OCI-LY3 (cell line): ENCODE measurements around the gene ARL14EP.

Source experiments
- H2AFZ ChIP-seq: fragments of 200-600, 300-600 bp; shearing (Covaris generic); 2 replicates; pipeline ENCODE4 v1.6.0; 2014; ENCODE audit warnings: antibody characterized with exemption, low read depth, low read length
- H3K27ac ChIP-seq: fragments of 200-600, 300-600 bp; sonication (generic); 2 replicates; pipeline ENCODE4 v1.5.1; 2014; ENCODE audit warnings: mild to moderate bottlenecking, low read length, moderate library complexity, mixed read lengths
- H3K27me3 ChIP-seq: fragments of 200-600, 300-600 bp; sonication (generic); 2 replicates; pipeline ENCODE4 v1.6.1; 2014; ENCODE audit warnings: low read depth, low read length, mixed read lengths
- H3K36me3 ChIP-seq: fragments of 200-600, 300-600 bp; sonication (generic); replicated peaks from 2 replicates; pipeline ENCODE3; 2014; ENCODE audit warnings: low read depth, low read length, mixed read lengths
- H3K4me1 ChIP-seq: fragments of 300-600, 200-600 bp; sonication (generic); 2 replicates; pipeline ENCODE4 v1.6.1; 2014; ENCODE audit warnings: low read length, mixed read lengths
- H3K4me2 ChIP-seq: fragments of 200-600, 300-600 bp; sonication (generic); 2 replicates; pipeline ENCODE4 v1.6.1; 2014; ENCODE audit warnings: low read length, mixed read lengths
- H3K4me3 ChIP-seq: fragments of 300-600, 200-600 bp; sonication (generic); 2 replicates; pipeline ENCODE4 v1.5.1; 2014; ENCODE audit warnings: antibody characterized with exemption, mild to moderate bottlenecking, low read length, moderate library complexity
- H3K79me2 ChIP-seq: fragments of 300-600, 200-600 bp; shearing (Covaris generic); 2 replicates; pipeline ENCODE4 v1.6.1; 2014; ENCODE audit warnings: mild to moderate bottlenecking, low read length, mixed read lengths
- H3K9ac ChIP-seq: fragments of 300-600, 200-600 bp; shearing (Covaris generic); 2 replicates; pipeline ENCODE4 v1.6.0; 2014; ENCODE audit warnings: mild to moderate bottlenecking, low read length, moderate library complexity
- H3K9me3 ChIP-seq: fragments of 200-600, 300-600 bp; shearing (Covaris generic); 2 replicates; pipeline ENCODE4 v1.6.1; 2014; ENCODE audit warnings: low read length, mixed read lengths; ENCODE audit not compliant: insufficient read depth
- H4K20me1 ChIP-seq: fragments of 200-600, 300-600 bp; sonication (generic); 2 replicates; pipeline ENCODE4 v1.6.1; 2016; ENCODE audit warnings: low read length, mixed read lengths; ENCODE audit not compliant: insufficient read depth
- EZH2phosphoT487 ChIP-seq: fragments of 200-600 bp; shearing (Covaris generic); IDR thresholded peaks from 2 replicates; pipeline ENCODE4 v1.6.1; 2018; ENCODE audit warnings: antibody characterized with exemption, mixed run types, low read depth
- TF ChIP-seq, protein P1 (sequence below): fragments of 200-600, 300-600 bp; sonication (generic); IDR thresholded peaks from 2 replicates; pipeline ENCODE4 v1.5.1; 2014; ENCODE audit warnings: antibody characterized with exemption, low read length, low read depth

ARL14EP gene

DNA sequence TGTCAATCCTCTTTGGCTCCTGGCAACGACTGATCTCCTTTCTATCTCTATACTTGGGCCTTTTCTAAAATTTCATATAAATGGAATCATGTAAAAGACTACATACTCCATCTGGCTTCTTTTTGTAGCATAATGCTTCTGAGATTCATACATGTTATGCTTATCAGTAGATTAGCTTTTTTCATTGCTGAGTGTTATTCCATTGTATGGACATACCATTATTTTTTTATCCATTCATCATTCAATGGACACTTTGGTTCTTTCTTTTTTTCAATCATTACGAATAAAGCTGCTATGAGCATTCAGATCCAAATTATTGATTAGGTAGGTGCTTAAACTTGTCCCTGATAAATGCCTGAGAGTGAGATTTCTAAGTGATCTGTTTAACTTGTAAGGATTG is 11.7 kb upstream of the ARL14EP start:
- TF ChIP-seq, protein P1, sequence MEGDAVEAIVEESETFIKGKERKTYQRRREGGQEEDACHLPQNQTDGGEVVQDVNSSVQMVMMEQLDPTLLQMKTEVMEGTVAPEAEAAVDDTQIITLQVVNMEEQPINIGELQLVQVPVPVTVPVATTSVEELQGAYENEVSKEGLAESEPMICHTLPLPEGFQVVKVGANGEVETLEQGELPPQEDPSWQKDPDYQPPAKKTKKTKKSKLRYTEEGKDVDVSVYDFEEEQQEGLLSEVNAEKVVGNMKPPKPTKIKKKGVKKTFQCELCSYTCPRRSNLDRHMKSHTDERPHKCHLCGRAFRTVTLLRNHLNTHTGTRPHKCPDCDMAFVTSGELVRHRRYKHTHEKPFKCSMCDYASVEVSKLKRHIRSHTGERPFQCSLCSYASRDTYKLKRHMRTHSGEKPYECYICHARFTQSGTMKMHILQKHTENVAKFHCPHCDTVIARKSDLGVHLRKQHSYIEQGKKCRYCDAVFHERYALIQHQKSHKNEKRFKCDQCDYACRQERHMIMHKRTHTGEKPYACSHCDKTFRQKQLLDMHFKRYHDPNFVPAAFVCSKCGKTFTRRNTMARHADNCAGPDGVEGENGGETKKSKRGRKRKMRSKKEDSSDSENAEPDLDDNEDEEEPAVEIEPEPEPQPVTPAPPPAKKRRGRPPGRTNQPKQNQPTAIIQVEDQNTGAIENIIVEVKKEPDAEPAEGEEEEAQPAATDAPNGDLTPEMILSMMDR, result no peak
- no peak for TF ChIP-seq EZH2phosphoT487
- H3K27me3 ChIP-seq, result no peaks in the 10 kb centered on the region
- 0 out of 2 replicates have a peak, but pooled peaks cover 5% of the 10 kb centered on the region for H3K4me1 ChIP-seq
- H3K27ac ChIP-seq, result no peak overlapping the region
- no peak overlapping the region for H3K4me2 ChIP-seq
- no peaks in the 10 kb centered on the region for H4K20me1 ChIP-seq
- no peak overlapping the region for H3K4me3 ChIP-seq
- H3K79me2 ChIP-seq, result no peaks in the 10 kb centered on the region
- no peak overlapping the region for H3K9ac ChIP-seq
- no peaks in the 10 kb centered on the region for H3K36me3 ChIP-seq
- no peaks in the 10 kb centered on the region for H3K9me3 ChIP-seq
- no peak overlapping the region for H2AFZ ChIP-seq

- H3K9ac ChIP-seq, result no peak overlapping the region
- no peak overlapping the region for H3K4me3 ChIP-seq
- no peak overlapping the region for H3K4me2 ChIP-seq
- H2AFZ ChIP-seq, result no peak overlapping the region
- H3K27me3 ChIP-seq, result no peaks in the 10 kb centered on the region
- TF ChIP-seq, protein P1, result no peak
- no peak for TF ChIP-seq EZH2phosphoT487
- H3K79me2 ChIP-seq, result no peaks in the 10 kb centered on the region
- no peaks in the 10 kb centered on the region for H3K9me3 ChIP-seq
- H3K4me1 ChIP-seq, result peaks cover 8% of the 10 kb centered on the region; the same call in 1 of the 2 replicates
- no peaks in the 10 kb centered on the region for H3K36me3 ChIP-seq
- H4K20me1 ChIP-seq, result no peaks in the 10 kb centered on the region
- no peak overlapping the region for H3K27ac ChIP-seq
Measured at GRCh38 chr11:30312243-30312642, 10.7 kb upstream of the ARL14EP start.

DNA sequence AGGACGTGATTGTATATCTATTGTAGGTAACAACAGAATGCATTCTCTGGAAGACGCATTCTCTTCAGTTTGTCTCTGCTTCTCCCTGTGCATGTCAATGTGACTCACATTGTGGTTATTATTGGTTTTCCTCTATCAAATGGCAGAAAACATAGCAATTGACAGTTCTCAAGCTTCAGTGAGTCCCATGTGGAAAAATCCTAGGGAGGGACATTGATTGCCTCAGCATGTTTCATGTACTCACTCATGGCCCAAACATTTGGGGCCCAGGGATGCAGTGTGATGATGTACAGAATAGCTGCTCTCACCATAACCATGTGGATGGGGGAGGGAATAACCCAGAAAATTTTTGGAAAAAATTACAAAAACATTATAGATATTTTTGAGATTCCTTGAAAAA is 9.3 kb upstream of the ARL14EP start:
- H3K27me3 ChIP-seq, result no peaks in the 10 kb centered on the region
- TF ChIP-seq, protein P1, result no peak
- no peak for TF ChIP-seq EZH2phosphoT487
- no peak overlapping the region for H3K27ac ChIP-seq
- H3K79me2 ChIP-seq, result no peaks in the 10 kb centered on the region
- no peak overlapping the region for H3K4me3 ChIP-seq
- no peak overlapping the region for H3K4me2 ChIP-seq
- H3K36me3 ChIP-seq, result no peaks in the 10 kb centered on the region
- peaks cover 8% of the 10 kb centered on the region; the same call in 1 of the 2 replicates for H3K4me1 ChIP-seq
- H2AFZ ChIP-seq, result no peak overlapping the region
- H3K9ac ChIP-seq, result no peak overlapping the region
- no peaks in the 10 kb centered on the region for H3K9me3 ChIP-seq
- H4K20me1 ChIP-seq, result no peaks in the 10 kb centered on the region

DNA sequence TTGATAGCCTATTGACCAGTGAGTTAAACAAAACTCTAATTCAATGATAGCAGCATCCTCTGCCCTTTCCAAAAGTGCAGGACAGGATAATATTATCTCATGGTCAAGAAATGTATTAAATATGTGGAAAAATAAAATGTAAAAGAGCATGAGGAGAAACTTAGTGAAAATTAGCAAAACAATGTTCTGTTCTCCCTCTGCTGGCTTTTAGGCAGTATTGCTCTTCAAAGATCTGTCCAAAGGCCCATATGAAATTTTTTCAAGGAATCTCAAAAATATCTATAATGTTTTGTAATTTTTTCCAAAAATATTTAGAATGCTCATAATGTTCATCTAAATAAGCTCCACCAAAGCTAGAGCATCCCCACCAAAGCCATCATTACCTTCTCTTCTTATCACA is 8.3 kb upstream of the ARL14EP start:
- Histone ChIP-seq H3K9ac (no peak overlapping the region), H3K27me3 (no peaks in the 10 kb centered on the region), H3K4me1 (peaks cover 8% of the 10 kb centered on the region; the same call in 1 of the 2 replicates), H3K79me2 (no peaks in the 10 kb centered on the region), H4K20me1 (no peaks in the 10 kb centered on the region), H3K4me2 (no peak overlapping the region), H3K4me3 (no peak overlapping the region), H2AFZ (no peak overlapping the region), H3K27ac (no peak overlapping the region), H3K9me3 (no peaks in the 10 kb centered on the region), H3K36me3 (no peaks in the 10 kb centered on the region)
- TF ChIP-seq, protein P1, result peak; percentile 61
- no peak for TF ChIP-seq EZH2phosphoT487
